GDM1 (cell line): ENCODE data around the gene HIVEP3.

ENCODE experiments used
- DNase-seq: peaks from one replicate; lab custom pipeline; 2025; lab: John Stamatoyannopoulos, UW

Gene HIVEP3

GRCh38 chr1:41547781-41548560, 370.8 kb downstream of the HIVEP3 start:
- no peak for DNase-seq

- no peak for DNase-seq
Observed at GRCh38 chr1:41547336-41547735, 371.4 kb downstream of the HIVEP3 start.

- DNase-seq: no peak
Observed at GRCh38 chr1:41546833-41547135, 371.9 kb downstream of the HIVEP3 start.

- DNase-seq: no peak
Observed at GRCh38 chr1:41545996-41546832, 372.5 kb downstream of the HIVEP3 start.

- DNase-seq: no peak
Observed at GRCh38 chr1:41542196-41542930, 376.4 kb downstream of the HIVEP3 start.

- no peak for DNase-seq
Observed at GRCh38 chr1:41541592-41541952, 377.1 kb downstream of the HIVEP3 start.

GRCh38 chr1:41540886-41541591, 377.7 kb downstream of the HIVEP3 start:
- DNase-seq: no peak

GRCh38 chr1:41539999-41540398, 378.7 kb downstream of the HIVEP3 start:
- DNase-seq: no peak

- DNase-seq: no peak
Observed at GRCh38 chr1:41539418-41539805, 379.3 kb downstream of the HIVEP3 start.

GRCh38 chr1:41538741-41539417, 379.8 kb downstream of the HIVEP3 start:
- DNase-seq: no peak

GRCh38 chr1:41537788-41538351, 380.9 kb downstream of the HIVEP3 start:
- DNase-seq: no peak

GRCh38 chr1:41537251-41537650, 381.5 kb downstream of the HIVEP3 start:
- no peak for DNase-seq

- DNase-seq: no peak
Observed at GRCh38 chr1:41536361-41536802, 382.3 kb downstream of the HIVEP3 start.

GRCh38 chr1:41535716-41536115, 383.0 kb downstream of the HIVEP3 start:
- no peak for DNase-seq

- DNase-seq: no peak
Observed at GRCh38 chr1:41535276-41535675, 383.4 kb downstream of the HIVEP3 start.

GRCh38 chr1:41534181-41535076, 384.3 kb downstream of the HIVEP3 start:
- DNase-seq: no peak

GRCh38 chr1:41533731-41534080, 385.0 kb downstream of the HIVEP3 start:
- no peak for DNase-seq

GRCh38 chr1:41533016-41533730, 385.5 kb downstream of the HIVEP3 start:
- DNase-seq: no peak

GRCh38 chr1:41532206-41532975, 386.3 kb downstream of the HIVEP3 start:
- no peak for DNase-seq
